ENCODE data around the gene ALDH5A1. TPM values are rescaled to one million over a fixed set of nuclear protein-coding genes. Genes with fewer than 3 reads are reported as not detected.

ALDH5A1 gene
- 10 to 100 TPM; 23.1 to 45.5 (median 30.0) TPM for total RNA-seq
- 1 to 10 TPM; 1.9 to 4.4 TPM for polyA plus RNA-seq
- long read RNA-seq, donor 1, full-length matches to known transcripts = 23 of 53 reads
- long read RNA-seq, donor 1, partial matches to known transcripts = 7 of 53 reads
- long read RNA-seq, donor 1, other reads (novel, unspliced or antisense) = 23 of 53 reads
- long read RNA-seq, donor 2, full-length matches to known transcripts = 21 of 49 reads
- long read RNA-seq, donor 2, partial matches to known transcripts = 9 of 49 reads
- long read RNA-seq, donor 2, other reads (novel, unspliced or antisense) = 19 of 49 reads
- long read RNA-seq, donor 3, full-length matches to known transcripts = 77 of 119 reads
- long read RNA-seq, donor 3, partial matches to known transcripts = 29 of 119 reads
- long read RNA-seq, donor 3, other reads (novel, unspliced or antisense) = 13 of 119 reads

GRCh38 chr6:24494821-24495795 is at the start of gene ALDH5A1:
Gene ALDH5A1, plus strand, starts transcription at chr6:24494969. Its CDS starts 28 bp downstream, at chr6:24494997.
- TF ChIP-seq CTCF (IDR thresholded peaks at IDR 0.05) = peak in 6 of 9 donors; percentile 10 to 49 (median 35)
- ATAC-seq = peak; percentile 85 to 91 (median 88)
- no peaks in the 10 kb centered on the region for H3K9me3 ChIP-seq
- peak within 1 kb of the TSS; percentile 33 to 89 (median 69) for H3K4me3 ChIP-seq
- H3K27me3 ChIP-seq = peaks cover 0 to 15% (median 0%) of the 10 kb centered on the region in 7 donors
- peak; percentile 79 to 81 for DNase-seq
- peak within 1 kb of the TSS; percentile 16 to 92 (median 82) for H3K27ac ChIP-seq
- H3K36me3 ChIP-seq = peaks cover 0 to 19% (median 0%) of the 10 kb centered on the region in 9 donors
- peaks cover 0 to 22% (median 15%) of the 10 kb centered on the region in 9 donors for H3K4me1 ChIP-seq
- 1% methylated on average over 90 to 91 of the region's 93 CpGs for WGBS, 2 donors
- intact Hi-C loops (cut with DNase I) = loop anchor here in 1 of 10 donors (10.0 kb wide), 1 partner anchor 210 kb away; no protein-coding TSS in a partner anchor

- Histone ChIP-seq H3K36me3 (peaks cover 0 to 9% (median 0%) of the 10 kb centered on the region in 9 donors), H3K4me1 (no peaks in the 10 kb centered on the region), H3K27me3 (no peaks in the 10 kb centered on the region), H3K9me3 (no peaks in the 10 kb centered on the region), H3K4me3 (no peak overlapping the region), H3K27ac (no peak overlapping the region)
- no peak for TF ChIP-seq CTCF (IDR thresholded peaks at IDR 0.05)
- ATAC-seq (no peak), DNase-seq (no peak)
- 61 to 75% methylated on average over 4 of the region's 4 CpGs for WGBS, 2 donors
- intact Hi-C loops (cut with DNase I) = loop anchor here in 1 of 10 donors (5.0 kb wide), 1 partner anchor 67 kb away; no protein-coding TSS in a partner anchor
Measured at GRCh38 chr6:24445704-24446103, 49.1 kb upstream of the ALDH5A1 start.

GRCh38 chr6:24446670-24447069 is 48.1 kb upstream of the ALDH5A1 start:
- Histone ChIP-seq H3K9me3 (no peaks in the 10 kb centered on the region), H3K27me3 (no peaks in the 10 kb centered on the region), H3K4me1 (no peaks in the 10 kb centered on the region), H3K27ac (no peak overlapping the region), H3K36me3 (peaks cover 0 to 9% (median 0%) of the 10 kb centered on the region in 9 donors), H3K4me3 (no peak overlapping the region)
- ATAC-seq = no peak
- no peak for DNase-seq
- WGBS, 2 donors = 89 to 90% methylated on average over 7 of the region's 7 CpGs
- TF ChIP-seq CTCF (IDR thresholded peaks at IDR 0.05) = no peak
- intact Hi-C loops (cut with DNase I) = loop anchor here in 1 of 10 donors (5.0 kb wide), 1 partner anchor 66 kb away; no protein-coding TSS in a partner anchor

- no peaks in the 10 kb centered on the region for H3K4me1 ChIP-seq
- DNase-seq (no peak), ATAC-seq (no peak)
- WGBS, 2 donors = 71 to 80% methylated on average over 4 of the region's 4 CpGs
- H3K9me3 ChIP-seq = no peaks in the 10 kb centered on the region
- H3K4me3 ChIP-seq = no peak overlapping the region
- no peak for TF ChIP-seq CTCF (IDR thresholded peaks at IDR 0.05)
- no peak overlapping the region for H3K27ac ChIP-seq
- H3K36me3 ChIP-seq = peaks cover 0 to 9% (median 0%) of the 10 kb centered on the region in 9 donors
- intact Hi-C loops (cut with DNase I) = loop anchor here in 1 of 10 donors (5.0 kb wide), 1 partner anchor 64 kb away; no protein-coding TSS in a partner anchor
- no peaks in the 10 kb centered on the region for H3K27me3 ChIP-seq
Measured at GRCh38 chr6:24448396-24448795, 46.4 kb upstream of the ALDH5A1 start.
